NOMO-1 treated with DMSO at 0.1 percent for 48 hours (cell line): ENCODE results near the gene PROK2.

ENCODE experiments used
- DNase-seq: peaks from one replicate; lab custom pipeline; 2025; ENCODE audit not compliant: unreplicated experiment; lab: John Stamatoyannopoulos, UW

The PROK2 gene, protein sequence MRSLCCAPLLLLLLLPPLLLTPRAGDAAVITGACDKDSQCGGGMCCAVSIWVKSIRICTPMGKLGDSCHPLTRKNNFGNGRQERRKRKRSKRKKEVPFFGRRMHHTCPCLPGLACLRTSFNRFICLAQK

DNA sequence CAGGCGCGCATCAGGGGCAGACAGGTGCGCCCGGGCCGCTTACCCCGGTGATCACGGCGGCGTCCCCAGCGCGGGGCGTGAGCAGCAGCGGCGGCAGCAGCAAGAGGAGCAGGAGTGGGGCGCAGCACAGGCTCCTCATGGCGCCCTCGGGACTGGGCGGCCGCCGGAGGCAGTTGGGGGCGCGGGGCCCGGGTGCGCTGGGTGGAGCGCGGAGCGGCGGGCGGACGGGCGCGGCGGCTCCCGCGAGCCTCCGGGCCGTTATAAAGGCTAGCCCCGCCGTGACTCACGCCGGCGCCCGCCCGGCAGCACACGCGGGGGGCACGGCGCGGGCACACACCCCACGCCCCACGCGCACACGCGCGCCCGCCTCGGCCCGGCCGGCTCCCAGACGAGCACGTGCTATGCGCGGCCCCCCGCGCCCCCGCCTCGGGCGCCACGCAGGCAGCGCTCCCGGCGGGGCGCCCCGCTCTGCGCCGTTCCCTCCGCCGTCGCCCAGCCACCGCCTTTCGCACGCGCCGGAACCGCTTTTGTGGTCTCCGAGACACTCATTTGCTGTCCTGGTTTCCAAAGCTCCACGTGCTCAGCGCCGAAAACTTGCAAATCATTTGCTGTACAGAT, at the start of gene PROK2:
Gene PROK2 (minus strand): TSS at position 235 of the 618 bp plus-strand sequence. CDS start 96 bp downstream, at position 139.
- no peak for DNase-seq

- no peak for DNase-seq
Measured at GRCh38 chr3:71831599-71831998, 46.7 kb upstream of the PROK2 start.

GRCh38 chr3:71825551-71826283, 40.8 kb upstream of the PROK2 start:
- no peak for DNase-seq

DNA sequence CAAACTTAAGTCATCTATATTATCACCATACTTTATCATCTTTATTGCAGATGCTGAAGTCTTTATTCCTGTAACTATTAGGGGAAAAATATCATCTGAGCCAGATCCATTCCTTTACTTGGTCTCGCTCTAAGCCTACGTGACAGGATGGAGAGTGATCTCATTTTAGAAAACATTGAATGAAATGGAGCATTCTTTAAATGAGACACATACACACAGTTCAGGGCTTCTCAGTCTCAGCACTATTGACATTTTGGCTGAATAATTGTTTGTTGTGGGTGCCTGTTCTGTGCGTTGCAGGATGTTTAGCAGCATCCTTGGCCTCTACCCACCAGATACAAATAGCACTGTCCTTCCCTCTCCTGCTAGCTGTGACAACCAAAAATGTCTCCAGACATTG, 36.2 kb upstream of the PROK2 start:
- DNase-seq = no peak

- DNase-seq = no peak
Measured at GRCh38 chr3:71817262-71817661, 32.3 kb upstream of the PROK2 start.

GRCh38 chr3:71816767-71817156, 31.8 kb upstream of the PROK2 start:
- no peak for DNase-seq

GRCh38 chr3:71815340-71816067, 30.6 kb upstream of the PROK2 start:
- DNase-seq = no peak

GRCh38 chr3:71813704-71814103, 28.8 kb upstream of the PROK2 start:
- DNase-seq = peak; percentile 66

DNA sequence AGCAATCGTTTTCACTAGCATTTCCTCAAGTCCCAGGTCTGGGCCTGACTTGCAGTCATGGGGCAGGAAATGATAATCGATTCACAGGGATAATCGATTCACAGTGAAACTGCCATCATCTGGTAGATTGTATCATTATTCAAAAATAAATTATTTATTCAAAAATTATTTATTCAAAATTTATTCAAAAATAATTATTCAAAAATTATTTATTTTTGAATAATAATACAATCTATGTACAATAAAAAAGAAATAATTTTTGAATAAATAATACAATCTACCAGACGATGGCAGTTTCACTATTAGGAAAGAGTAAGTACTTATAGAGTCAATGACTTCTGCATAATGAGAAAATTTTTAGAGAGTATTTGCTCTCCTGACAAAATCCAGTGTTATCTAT, 28.1 kb upstream of the PROK2 start:
- no peak for DNase-seq

- DNase-seq = no peak
Measured at GRCh38 chr3:71810056-71810455, 25.1 kb upstream of the PROK2 start.

GRCh38 chr3:71809321-71810026, 24.5 kb upstream of the PROK2 start:
- DNase-seq = no peak

DNA sequence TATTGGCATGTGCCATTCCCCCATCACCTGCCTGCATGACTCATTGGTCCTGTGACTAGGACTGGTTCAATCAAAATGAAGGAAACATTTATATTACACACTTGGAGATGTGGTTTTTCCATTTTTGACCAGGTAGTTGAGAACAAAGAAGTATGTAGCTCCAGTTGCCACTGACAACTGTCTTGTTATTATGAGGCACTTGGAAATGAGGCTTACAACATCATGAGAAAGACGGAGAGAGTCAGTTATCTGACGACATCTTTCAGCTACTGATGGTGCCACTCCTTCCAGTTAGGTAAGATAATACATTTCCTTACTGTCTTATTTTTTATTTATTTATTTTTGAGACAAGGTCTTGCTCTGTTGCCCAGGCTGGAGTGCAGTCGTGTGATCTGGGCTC, 21.8 kb upstream of the PROK2 start:
- DNase-seq = no peak

GRCh38 chr3:71805691-71806090, 20.7 kb upstream of the PROK2 start:
- DNase-seq = no peak

GRCh38 chr3:71805199-71805598, 20.3 kb upstream of the PROK2 start:
- peak; percentile 62 for DNase-seq

- no peak for DNase-seq
Measured at GRCh38 chr3:71803248-71803647, 18.3 kb upstream of the PROK2 start.

GRCh38 chr3:71801986-71802385, 17.0 kb upstream of the PROK2 start:
- DNase-seq = no peak

DNA sequence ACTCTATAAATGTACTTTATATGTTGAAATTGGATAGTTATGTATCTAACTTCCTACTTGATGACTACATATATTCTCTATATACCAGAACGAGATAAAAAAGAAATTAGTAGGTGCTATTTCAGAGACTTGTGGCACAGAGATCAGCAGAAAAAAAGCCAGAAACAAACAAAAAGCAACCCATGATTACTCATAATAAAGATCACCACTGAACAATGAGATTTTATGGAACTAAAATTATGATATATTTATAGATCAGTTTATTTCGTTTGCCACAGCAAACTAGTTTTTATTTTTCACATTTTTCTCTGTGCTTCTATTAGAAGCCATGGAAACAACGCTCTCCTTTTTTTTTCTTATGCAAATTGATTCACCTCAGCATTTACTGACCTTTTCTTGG, 15.1 kb upstream of the PROK2 start:
- DNase-seq = no peak

DNA sequence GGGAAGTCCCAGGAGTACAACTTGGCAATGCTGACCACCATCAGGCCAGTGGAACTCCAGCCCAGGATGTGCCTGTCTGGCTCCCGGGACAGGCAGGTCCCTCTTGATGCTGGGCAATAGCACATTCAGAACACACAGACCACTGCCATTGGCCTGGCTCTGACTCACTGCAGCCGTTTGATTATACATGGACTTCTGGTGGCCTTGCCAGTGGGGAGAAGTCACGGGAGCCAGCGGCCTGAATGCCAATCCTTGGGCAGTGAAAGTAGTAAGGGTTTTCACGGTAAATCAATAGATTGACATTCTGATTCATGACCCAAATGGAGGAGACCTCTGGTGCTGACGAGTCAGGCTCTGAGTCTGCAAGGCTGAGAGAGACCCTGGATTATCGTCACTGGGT, 12.5 kb upstream of the PROK2 start:
- no peak for DNase-seq

DNA sequence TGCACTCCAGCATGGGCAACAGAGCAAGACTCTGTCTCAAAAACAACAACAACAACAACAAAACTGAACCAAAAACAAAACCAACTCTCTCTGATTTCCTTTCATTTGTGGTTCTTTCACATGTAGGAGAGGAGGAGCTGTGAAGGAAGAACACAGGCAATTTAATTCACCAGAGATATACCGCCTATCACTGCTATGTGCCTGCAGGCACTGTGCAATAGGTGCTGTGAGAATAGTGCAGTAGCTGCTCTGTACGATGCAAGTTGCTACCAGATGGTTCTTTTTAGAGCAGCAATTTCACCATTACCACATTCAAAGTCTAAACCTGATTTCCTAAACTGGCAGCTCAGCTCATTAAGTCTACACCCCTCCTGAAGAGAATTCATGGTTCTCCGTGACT, 11.3 kb upstream of the PROK2 start:
- no peak for DNase-seq

DNA sequence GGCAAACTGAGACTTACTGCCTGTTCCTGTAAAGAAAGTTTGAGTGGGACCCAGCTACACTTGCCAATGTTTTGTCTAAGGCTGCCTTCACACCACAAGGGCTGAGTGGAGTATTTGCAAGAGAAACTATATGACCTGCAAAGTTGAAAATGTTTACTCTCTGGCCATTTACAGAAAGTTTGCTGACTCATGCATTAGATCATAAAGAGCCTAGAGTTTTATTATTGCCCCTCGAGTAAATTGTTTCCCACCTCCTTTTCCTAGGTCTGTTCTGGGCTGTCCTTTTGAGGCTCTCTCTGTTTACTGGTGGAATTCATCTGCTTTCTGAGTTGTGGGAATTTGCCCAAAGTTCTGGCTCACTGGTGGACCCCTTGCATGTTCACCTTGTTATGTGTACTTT, 6.7 kb upstream of the PROK2 start:
- no peak for DNase-seq

- DNase-seq = no peak
Measured at GRCh38 chr3:71789922-71790321, 5.0 kb upstream of the PROK2 start.
